Measurements from ENCODE around the gene RNF135. TPM values are rescaled to one million over a fixed set of nuclear protein-coding genes. Genes with fewer than 3 reads are reported as not detected.

RNF135 gene
- total RNA-seq, 4 donors from 2014 or later: 24.8 to 37.2 (median 31.7) TPM

DNA sequence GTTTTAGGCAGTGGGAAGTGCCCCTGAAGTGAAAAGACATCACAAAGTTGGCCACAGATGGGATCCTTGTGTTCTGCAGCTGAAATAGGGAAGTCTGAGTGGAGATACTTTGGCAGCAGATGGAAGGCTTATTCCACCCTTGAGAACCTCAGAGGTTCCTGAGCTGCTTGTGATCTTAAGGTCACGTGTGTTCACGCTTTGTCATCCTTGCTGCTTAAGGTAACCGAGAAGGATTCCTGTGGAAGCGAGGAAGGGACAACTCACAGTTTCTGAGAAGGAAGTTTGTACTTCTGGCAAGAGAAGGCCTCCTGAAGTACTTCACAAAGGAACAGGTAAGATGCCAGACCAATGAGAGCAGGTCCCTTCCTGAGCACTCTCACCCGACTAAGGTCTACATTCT lies 36.9 kb upstream of the RNF135 start:
- Histone ChIP-seq H3K36me3 (no peaks in the 10 kb centered on the region), H3K4me3 (replicated peaks in 1 of 3) (no peak overlapping the region), H3K27ac (no peak overlapping the region), H3K4me1 (no peaks in the 10 kb centered on the region), H3K27me3 (no peaks in the 10 kb centered on the region), H3K9me3 (no peaks in the 10 kb centered on the region)
- no peak for TF ChIP-seq POLR2A (IDR thresholded peaks at IDR 0.05)
- TF ChIP-seq, protein P1, sequence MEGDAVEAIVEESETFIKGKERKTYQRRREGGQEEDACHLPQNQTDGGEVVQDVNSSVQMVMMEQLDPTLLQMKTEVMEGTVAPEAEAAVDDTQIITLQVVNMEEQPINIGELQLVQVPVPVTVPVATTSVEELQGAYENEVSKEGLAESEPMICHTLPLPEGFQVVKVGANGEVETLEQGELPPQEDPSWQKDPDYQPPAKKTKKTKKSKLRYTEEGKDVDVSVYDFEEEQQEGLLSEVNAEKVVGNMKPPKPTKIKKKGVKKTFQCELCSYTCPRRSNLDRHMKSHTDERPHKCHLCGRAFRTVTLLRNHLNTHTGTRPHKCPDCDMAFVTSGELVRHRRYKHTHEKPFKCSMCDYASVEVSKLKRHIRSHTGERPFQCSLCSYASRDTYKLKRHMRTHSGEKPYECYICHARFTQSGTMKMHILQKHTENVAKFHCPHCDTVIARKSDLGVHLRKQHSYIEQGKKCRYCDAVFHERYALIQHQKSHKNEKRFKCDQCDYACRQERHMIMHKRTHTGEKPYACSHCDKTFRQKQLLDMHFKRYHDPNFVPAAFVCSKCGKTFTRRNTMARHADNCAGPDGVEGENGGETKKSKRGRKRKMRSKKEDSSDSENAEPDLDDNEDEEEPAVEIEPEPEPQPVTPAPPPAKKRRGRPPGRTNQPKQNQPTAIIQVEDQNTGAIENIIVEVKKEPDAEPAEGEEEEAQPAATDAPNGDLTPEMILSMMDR (IDR thresholded peaks at IDR 0.05): no peak
- intact Hi-C loops (cut with DNase I): no loop called here
- 43 to 50% methylated on average over 5 of the region's 5 CpGs for WGBS, 2 donors
- DNase-seq: no peak

DNA sequence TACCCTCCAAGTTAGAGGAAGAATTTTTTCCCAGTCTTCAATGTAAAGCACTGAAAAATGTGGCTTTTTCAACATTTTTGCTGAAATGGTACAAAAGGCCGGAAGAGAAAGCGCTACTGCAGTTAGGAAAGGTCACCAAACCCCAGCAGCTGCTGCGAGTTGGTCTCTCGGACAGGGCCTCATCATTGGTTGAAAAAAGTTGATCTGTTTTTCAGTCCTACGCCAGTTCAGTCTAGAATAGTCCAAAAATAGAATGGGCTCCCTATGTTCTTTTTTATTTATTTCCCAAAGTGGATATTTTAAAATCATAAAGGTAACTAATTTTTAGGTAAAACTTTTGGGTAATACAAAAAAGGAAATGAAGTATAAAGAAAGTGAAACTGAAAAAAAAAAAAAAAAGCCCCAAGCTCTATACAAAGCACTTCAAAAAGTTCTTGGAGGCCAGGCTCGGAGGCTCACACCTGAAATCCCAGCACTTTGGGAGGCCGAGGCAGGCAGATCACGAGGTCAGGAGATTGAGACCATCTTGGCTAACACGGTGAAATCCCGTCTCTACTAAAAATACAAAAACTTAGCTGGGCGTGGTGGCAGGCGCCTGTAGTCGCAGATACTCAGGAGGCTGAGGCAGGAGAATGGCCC lies 31.7 kb upstream of the RNF135 start:
- no peaks in the 10 kb centered on the region for H3K4me1 ChIP-seq
- intact Hi-C loops (cut with DNase I): no loop called here
- H3K4me3 ChIP-seq (replicated peaks in 1 of 3): no peak overlapping the region
- no peaks in the 10 kb centered on the region for H3K9me3 ChIP-seq
- H3K27me3 ChIP-seq: no peaks in the 10 kb centered on the region
- DNase-seq: no peak
- H3K36me3 ChIP-seq: no peaks in the 10 kb centered on the region
- no peak overlapping the region for H3K27ac ChIP-seq
- no peak for TF ChIP-seq POLR2A (IDR thresholded peaks at IDR 0.05)
- TF ChIP-seq, protein P1 (IDR thresholded peaks at IDR 0.05): no peak
- WGBS, 2 donors: 84 to 87% methylated on average over 13 of the region's 13 CpGs

DNA sequence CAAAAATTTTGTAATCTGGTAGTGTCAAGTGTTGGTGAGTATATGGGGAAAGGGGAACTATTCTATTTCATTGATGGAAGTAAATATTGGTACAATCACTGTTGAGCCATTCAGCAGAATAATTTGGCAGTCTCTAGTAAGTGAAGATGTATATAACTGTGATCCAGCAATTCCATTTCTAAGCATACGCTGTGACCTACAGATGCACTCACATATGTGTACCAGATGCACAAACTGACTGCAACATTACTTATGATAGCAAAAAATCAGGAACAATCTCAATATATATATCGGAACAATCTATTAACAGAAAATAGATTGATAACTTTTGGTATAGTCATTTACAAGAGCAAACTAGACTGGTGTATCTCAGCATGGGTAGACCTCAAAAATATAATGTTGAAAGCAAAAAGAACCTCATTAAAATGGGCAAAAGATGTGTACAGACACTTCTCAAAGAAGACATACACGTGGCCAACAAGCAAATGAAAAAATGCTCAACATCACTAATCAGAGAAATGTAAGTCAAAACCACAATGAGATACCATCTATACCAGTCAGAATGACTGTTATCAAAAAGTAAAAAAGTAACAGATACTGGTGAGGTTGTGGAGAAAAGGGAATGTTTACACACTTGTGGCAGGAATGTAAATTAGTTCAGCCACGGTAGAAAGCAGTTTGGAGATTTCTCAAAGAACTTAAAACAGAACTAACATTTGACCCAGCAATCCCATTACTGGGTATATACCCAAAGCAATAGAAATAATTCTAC lies 28.3 kb upstream of the RNF135 start:
- Histone ChIP-seq H3K9me3 (no peaks in the 10 kb centered on the region), H3K27ac (no peak overlapping the region), H3K27me3 (no peaks in the 10 kb centered on the region), H3K36me3 (no peaks in the 10 kb centered on the region), H3K4me3 (replicated peaks in 1 of 3) (no peak overlapping the region), H3K4me1 (no peaks in the 10 kb centered on the region)
- DNase-seq: no peak
- 68 to 79% methylated on average over 4 of the region's 4 CpGs for WGBS, 2 donors
- TF ChIP-seq, protein P1 (IDR thresholded peaks at IDR 0.05): no peak
- no peak for TF ChIP-seq POLR2A (IDR thresholded peaks at IDR 0.05)
- intact Hi-C loops (cut with DNase I): no loop called here

DNA sequence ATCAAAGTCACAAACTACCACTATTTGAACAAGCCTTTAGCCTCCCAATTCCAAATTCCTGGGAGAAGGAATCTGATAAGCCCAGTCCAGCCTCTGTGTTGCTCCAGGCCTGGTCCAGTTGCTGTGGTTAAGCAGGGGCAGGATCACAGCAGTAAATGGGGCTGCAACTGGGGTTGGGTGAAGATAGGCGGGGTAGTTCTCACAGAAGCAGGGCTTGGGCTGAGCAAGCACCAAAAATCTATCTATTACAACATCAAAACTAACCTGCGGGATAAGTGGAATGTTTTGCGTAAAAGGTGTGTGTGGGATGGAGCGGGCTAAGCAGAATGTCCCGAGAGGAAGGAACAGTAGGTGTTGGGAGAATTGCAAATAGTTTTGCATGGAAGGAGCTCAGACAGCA lies 23.0 kb upstream of the RNF135 start:
- no peak for DNase-seq
- TF ChIP-seq, protein P1 (IDR thresholded peaks at IDR 0.05): no peak
- TF ChIP-seq POLR2A (IDR thresholded peaks at IDR 0.05): no peak
- H3K9me3 ChIP-seq: no peaks in the 10 kb centered on the region
- no peaks in the 10 kb centered on the region for H3K27me3 ChIP-seq
- no peak overlapping the region for H3K4me3 ChIP-seq (replicated peaks in 1 of 3)
- intact Hi-C loops (cut with DNase I): no loop called here
- no peaks in the 10 kb centered on the region for H3K36me3 ChIP-seq
- H3K4me1 ChIP-seq: no peaks in the 10 kb centered on the region
- H3K27ac ChIP-seq: no peak overlapping the region
- WGBS, 2 donors: 93 to 98% methylated on average over 5 of the region's 5 CpGs

DNA sequence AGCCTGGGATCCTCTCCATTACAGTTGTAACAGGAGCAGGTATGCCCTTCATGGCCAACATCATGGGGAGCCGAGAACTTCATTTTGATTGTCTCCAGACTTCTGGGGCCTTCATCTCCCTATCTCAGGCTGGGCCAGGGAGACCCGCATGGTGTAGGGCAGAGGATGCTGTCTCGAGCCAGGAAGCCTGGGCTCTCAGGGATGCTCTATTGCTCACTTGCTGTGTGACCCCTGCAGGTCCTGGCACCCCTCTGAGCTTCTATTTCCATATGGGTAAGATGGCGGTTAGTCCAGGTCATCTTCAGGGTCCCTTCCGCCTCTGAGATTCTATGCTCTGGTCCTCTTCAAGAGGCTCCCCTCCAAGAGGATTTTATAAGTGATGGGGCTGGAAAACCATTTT lies 20.6 kb upstream of the RNF135 start:
- Histone ChIP-seq H3K27me3 (no peaks in the 10 kb centered on the region), H3K4me3 (replicated peaks in 1 of 3) (no peak overlapping the region), H3K27ac (no peak overlapping the region), H3K36me3 (no peaks in the 10 kb centered on the region), H3K4me1 (peaks cover 0 to 11% of the 10 kb centered on the region in 2 donors), H3K9me3 (no peaks in the 10 kb centered on the region)
- intact Hi-C loops (cut with DNase I): no loop called here
- WGBS, 2 donors: 88 to 93% methylated on average over 3 to 5 of the region's 5 CpGs
- no peak for TF ChIP-seq POLR2A (IDR thresholded peaks at IDR 0.05)
- TF ChIP-seq, protein P1 (IDR thresholded peaks at IDR 0.05): no peak
- DNase-seq: no peak
